Pancreas (tissue), 10 donors: Measurements from ENCODE around the gene STAG1. TPM values are rescaled to one million over a fixed set of nuclear protein-coding genes. Genes with fewer than 3 reads are reported as not detected.
"Not testable (repeated sequence)": the region's sequence is repeated elsewhere in the genome, so short reads cannot be mapped to it uniquely, and the experiment has no call there.

Experiments used
- ATAC-seq, 4 donors: fragments of 200-7000 bp; cut with Tn5 transposase; one replicate each; pipeline versions ENCODE4 v1.8.0 to v1.9.1; 2020; ENCODE audit warnings: mild to moderate bottlenecking in 4 of 4, moderate library complexity in 4 of 4
- DNase-seq, 6 donors: peaks; one replicate each; pipeline ENCODE4 v3.0.0-alpha.2; 2020
- FAIRE-seq: peaks from 2 replicates; lab custom pipeline; 2012; peaks lifted over from hg19 to GRCh38; lab: Jason Lieb, UNC
- H3K27ac ChIP-seq, 4 donors: fragments of 200-600 bp; sonication (generic); 1 replicate in 3 of 4; 2 replicates in 1 of 4; pipeline versions ENCODE4 v1.5.0 to v1.8.0; 2020
- H3K27me3 ChIP-seq, 4 donors: fragments of 200-600 bp; one replicate each; pipeline ENCODE4 v1.8.0; 2021
- H3K36me3 ChIP-seq, 3 donors: fragments of 200-600 bp; sonication (generic) in 1 of 3; one replicate each; pipeline versions ENCODE4 v1.5.0 to v1.8.0; 2020 to 2021
- H3K4me1 ChIP-seq, 3 donors: fragments of 200-600 bp; one replicate each; pipeline ENCODE4 v1.8.0; 2021
- H3K4me3 ChIP-seq, 4 donors: fragments of 200-600 bp; sonication (generic) in 2 of 4; one replicate each; pipeline versions ENCODE4 v1.5.0 to v1.8.0; 2020 to 2021
- H3K9me3 ChIP-seq, 4 donors: fragments of 200-600 bp; one replicate each; pipeline ENCODE4 v1.8.0; 2021
- WGBS, 2 donors: extraction: QIAGEN DNeasy Blood & Tissue Kit; methylation state at CpG; one replicate each; pipeline ENCODE4 v1.1.7; 2013; 5-methylcytosine and 5-hydroxymethylcytosine counted together
- intact Hi-C, 3 donors: fragments of 100-400 bp; cut with DNase I; formaldehyde crosslinking; loops; one replicate each; pipeline versions ENCODE4 v1.11.1 to v1.14.2; 2022
- polyA plus RNA-seq, 2 donors: library from polyadenylated mRNA; stranded (reverse); fragments of 200-250 nt; gene quantifications; one replicate each; pipeline ENCODE4 v1.2.3, GENCODE V29; 2013
- total RNA-seq, 6 donors: library from RNA; stranded (reverse); fragmentation: NEBNext Ultra II Directional in 4 of 6; extraction: Animal tissue kit (Norgen Biotek cat#: 25700) in 4 of 6; gene quantifications; one replicate each; pipeline versions ENCODE4 v1.2.1 to v1.2.4, GENCODE V29; 2021 to 2023
- TF ChIP-seq, protein P1 (sequence below), 4 donors: fragments of 200-600 bp; sonication (generic) in 3 of 4; IDR thresholded peaks; one replicate each; pipeline versions ENCODE4 v1.5.0 to v1.8.0; 2021; ENCODE audit warnings: antibody characterized with exemption in 4 of 4
- donor health status: healthy with polysubstance abuse.
- donor health status: DM: no; HTN: no; CAD: no; lungs with moderate emphysema.
- donor health status: DM: no; HTN: no; CAD: no.
- donor health status: control.
- donor health status: control.
- donor health status: Bipolar disorder and iron deficiency.
- donor health status: DM: yes; HTN: yes; CAD: no.
- donor health status: DM: no; HTN: no; CAD: no.
- donor health status: DM: no; HTN: no; CAD: no.
- donor health status: DM: yes; HTN: yes; CAD: no.

Gene STAG1
- total and polyA plus RNA-seq, 8 donors: 6.8 to 24.1 (median 18.6) TPM

GRCh38 chr3:136532766-136533165 is 219.4 kb downstream of the STAG1 start:
- 99 to 100% methylated on average over 1 of the region's 1 CpG for WGBS, 2 donors
- DNase-seq (no peak), ATAC-seq (no peak), FAIRE-seq (no peak)
- no peaks in the 10 kb centered on the region for H3K27me3 ChIP-seq
- H3K36me3 ChIP-seq: no peaks in the 10 kb centered on the region
- H3K4me3 ChIP-seq: no peak overlapping the region
- H3K9me3 ChIP-seq: no peaks in the 10 kb centered on the region
- intact Hi-C loops: no loop called here
- TF ChIP-seq, protein P1, sequence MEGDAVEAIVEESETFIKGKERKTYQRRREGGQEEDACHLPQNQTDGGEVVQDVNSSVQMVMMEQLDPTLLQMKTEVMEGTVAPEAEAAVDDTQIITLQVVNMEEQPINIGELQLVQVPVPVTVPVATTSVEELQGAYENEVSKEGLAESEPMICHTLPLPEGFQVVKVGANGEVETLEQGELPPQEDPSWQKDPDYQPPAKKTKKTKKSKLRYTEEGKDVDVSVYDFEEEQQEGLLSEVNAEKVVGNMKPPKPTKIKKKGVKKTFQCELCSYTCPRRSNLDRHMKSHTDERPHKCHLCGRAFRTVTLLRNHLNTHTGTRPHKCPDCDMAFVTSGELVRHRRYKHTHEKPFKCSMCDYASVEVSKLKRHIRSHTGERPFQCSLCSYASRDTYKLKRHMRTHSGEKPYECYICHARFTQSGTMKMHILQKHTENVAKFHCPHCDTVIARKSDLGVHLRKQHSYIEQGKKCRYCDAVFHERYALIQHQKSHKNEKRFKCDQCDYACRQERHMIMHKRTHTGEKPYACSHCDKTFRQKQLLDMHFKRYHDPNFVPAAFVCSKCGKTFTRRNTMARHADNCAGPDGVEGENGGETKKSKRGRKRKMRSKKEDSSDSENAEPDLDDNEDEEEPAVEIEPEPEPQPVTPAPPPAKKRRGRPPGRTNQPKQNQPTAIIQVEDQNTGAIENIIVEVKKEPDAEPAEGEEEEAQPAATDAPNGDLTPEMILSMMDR (IDR thresholded peaks at IDR 0.05): no peak
- H3K27ac ChIP-seq: no peak overlapping the region
- no peaks in the 10 kb centered on the region for H3K4me1 ChIP-seq

- Histone ChIP-seq H3K36me3 (no peaks in the 10 kb centered on the region), H3K27ac (no peak overlapping the region), H3K4me1 (peaks cover 4 to 9% (median 7%) of the 10 kb centered on the region in 3 donors), H3K4me3 (no peak overlapping the region), H3K9me3 (no peaks in the 10 kb centered on the region), H3K27me3 (no peaks in the 10 kb centered on the region)
- intact Hi-C loops: no loop called here
- ATAC-seq (no peak), DNase-seq (no peak), FAIRE-seq (no peak)
- TF ChIP-seq, protein P1 (IDR thresholded peaks at IDR 0.05): no peak
- 87 to 90% methylated on average over 2 of the region's 2 CpGs for WGBS, 2 donors
Measured at GRCh38 chr3:136518102-136518501, 234.1 kb downstream of the STAG1 start.

DNA sequence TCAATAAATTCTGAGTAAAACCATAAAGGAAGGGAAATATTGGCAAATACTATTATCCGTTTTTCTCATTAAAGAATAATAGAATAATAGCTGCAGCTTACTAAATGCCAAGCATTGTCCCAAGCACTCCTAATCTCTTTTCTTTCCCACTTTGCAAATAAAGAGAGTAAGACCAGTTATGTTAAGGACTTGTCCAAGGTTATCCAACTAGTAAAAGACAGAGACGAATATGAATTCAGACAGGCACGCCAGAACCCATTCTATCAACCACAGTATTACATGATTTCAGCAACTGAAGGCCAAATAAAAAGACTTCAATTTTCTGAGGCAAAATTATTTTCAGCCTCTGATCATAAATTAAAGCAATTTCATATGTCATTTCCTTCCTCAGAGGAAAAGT is 235.5 kb downstream of the STAG1 start:
- Histone ChIP-seq H3K27ac (no peak overlapping the region), H3K4me1 (peaks cover 4 to 9% (median 7%) of the 10 kb centered on the region in 3 donors), H3K9me3 (no peaks in the 10 kb centered on the region), H3K36me3 (no peaks in the 10 kb centered on the region), H3K4me3 (no peak overlapping the region), H3K27me3 (no peaks in the 10 kb centered on the region)
- TF ChIP-seq, protein P1 (IDR thresholded peaks at IDR 0.05): no peak
- intact Hi-C loops: no loop called here
- DNase-seq (no peak), FAIRE-seq (no peak), ATAC-seq (peak in 2 of 4 donors; percentile 42 to 46)
- WGBS, 2 donors: 16 to 18% methylated on average over 3 of the region's 3 CpGs

DNA sequence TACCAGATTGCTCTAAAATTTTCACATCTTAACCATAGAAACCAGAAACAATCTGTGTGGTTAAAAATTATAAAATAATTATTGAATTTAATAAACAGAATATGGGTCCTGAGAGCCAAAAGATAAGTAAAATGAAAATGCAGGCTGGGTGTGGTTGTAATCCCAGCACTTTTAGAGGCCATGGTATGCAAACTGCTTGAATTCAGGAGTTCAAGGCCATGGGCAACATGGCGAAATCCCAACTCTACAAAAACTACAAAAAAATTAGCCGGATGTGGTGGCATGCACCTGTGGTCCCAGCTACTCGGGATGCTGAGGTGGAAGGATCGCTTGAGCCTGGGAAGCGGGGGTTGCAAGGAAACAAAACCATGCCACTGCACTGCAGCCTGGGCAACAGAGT is 236.1 kb downstream of the STAG1 start:
- intact Hi-C loops: no loop called here
- Histone ChIP-seq H3K27me3 (no peaks in the 10 kb centered on the region), H3K36me3 (no peaks in the 10 kb centered on the region), H3K4me3 (no peak overlapping the region), H3K4me1 (peaks cover 4 to 9% (median 7%) of the 10 kb centered on the region in 3 donors), H3K9me3 (no peaks in the 10 kb centered on the region), H3K27ac (no peak overlapping the region)
- 84 to 90% methylated on average over 5 of the region's 5 CpGs for WGBS, 2 donors
- TF ChIP-seq, protein P1 (IDR thresholded peaks at IDR 0.05): no peak
- ATAC-seq: no peak
- FAIRE-seq: no peak
- no peak for DNase-seq

- WGBS, 2 donors: 97% methylated on average over 7 of the region's 7 CpGs
- H3K27ac ChIP-seq, ATAC-seq, FAIRE-seq, H3K9me3 ChIP-seq, H3K4me3 ChIP-seq, H3K27me3 ChIP-seq, H3K4me1 ChIP-seq, DNase-seq, intact Hi-C loops, H3K36me3 ChIP-seq: not testable (repeated sequence)
Measured at GRCh38 chr3:136514533-136514932, 237.6 kb downstream of the STAG1 start.
